NCI-H1048 (cell line): ENCODE data around the gene CEBPB.
"Not testable (repeated sequence)": the region's sequence is repeated elsewhere in the genome, so short reads cannot be mapped to it uniquely, and the experiment has no call there.

Experiments used
- DNase-seq: peaks from one replicate; lab custom pipeline; 2025; lab: John Stamatoyannopoulos, UW

CEBPB gene

DNA sequence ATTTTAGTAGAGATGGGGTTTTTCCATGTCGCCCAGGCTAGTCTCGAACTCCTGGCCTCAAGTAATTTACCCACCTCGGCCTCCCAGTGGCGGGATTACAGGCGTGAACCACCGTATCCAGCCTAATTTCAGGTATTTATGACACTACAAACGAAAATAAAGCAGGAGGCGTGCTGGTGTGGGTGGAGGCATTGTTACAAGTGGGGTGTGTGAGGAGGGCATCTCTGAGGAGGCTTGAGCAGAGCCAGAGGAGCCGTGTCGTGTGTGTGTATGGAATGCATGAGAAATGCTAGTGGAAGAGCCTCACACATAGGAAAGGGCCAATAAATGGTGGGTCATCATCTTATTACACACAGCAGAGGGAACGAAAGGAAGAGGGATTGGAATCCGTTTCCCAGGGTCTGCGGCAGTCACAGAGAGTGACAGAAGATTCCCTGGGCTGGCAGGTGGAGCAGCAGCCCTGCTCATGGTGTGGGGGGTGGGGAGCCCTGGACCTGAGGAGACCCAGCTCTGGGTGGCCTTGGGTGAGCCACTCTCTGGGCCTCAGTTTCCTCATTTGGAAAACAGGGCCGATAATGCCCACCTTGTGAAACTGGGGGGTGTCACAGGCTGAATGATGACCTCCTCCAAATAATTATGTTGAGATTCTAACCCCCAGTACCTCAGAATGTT lies 19.9 kb upstream of the CEBPB start:
- DNase-seq, result no peak

DNA sequence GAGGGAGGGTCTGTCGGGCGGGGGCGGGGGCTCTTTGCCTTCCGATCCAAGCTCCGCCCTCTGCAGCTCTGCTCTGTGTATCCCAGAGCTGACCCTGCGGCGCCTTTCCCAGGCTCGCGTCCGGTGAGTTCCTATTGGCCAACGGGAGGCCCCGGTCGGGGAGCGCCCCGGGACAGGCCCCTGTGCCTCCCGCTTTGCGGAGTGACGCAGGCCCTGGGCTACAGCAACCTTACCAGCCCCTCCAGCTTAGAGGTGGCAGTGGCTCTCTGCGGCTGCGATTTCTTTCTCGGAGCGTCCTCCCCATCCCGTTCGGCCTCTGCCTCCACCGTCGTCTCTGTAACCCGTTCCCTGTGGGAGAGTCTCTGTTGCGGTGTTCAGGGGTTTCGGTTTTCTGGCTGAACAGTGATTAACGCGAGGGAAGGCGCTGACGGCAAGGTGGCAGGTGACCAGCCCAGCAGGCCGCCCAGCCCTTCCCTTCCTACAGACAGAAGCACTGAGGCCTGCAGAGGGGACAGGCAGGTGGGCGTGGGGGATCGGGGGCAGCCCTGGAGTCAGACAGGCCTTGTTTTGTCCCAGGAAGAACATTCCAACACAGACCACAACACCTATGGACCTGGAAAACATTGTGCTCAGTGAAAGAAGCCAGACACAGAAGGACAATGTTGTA lies 18.1 kb upstream of the CEBPB start:
- no peak for DNase-seq

DNA sequence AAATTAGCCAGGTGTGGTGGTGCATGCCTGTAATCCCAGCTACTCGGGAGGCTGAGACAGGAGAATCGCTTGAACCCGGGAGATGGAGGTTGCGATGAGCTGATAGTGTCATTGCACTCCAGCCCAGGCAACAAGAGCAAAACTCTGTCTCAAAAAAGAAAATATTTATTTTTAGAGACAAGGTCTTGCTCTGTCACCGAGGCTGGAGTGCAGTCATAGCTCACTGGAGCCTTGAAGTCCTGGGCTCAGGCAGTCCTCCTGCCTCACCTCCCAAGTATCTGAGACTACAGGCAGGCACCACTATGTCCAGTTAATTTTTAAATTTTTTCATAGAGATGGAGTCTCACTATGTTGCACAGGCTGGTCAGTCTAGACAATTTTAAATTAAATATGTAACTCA lies 16.2 kb upstream of the CEBPB start:
- no peak for DNase-seq

DNA sequence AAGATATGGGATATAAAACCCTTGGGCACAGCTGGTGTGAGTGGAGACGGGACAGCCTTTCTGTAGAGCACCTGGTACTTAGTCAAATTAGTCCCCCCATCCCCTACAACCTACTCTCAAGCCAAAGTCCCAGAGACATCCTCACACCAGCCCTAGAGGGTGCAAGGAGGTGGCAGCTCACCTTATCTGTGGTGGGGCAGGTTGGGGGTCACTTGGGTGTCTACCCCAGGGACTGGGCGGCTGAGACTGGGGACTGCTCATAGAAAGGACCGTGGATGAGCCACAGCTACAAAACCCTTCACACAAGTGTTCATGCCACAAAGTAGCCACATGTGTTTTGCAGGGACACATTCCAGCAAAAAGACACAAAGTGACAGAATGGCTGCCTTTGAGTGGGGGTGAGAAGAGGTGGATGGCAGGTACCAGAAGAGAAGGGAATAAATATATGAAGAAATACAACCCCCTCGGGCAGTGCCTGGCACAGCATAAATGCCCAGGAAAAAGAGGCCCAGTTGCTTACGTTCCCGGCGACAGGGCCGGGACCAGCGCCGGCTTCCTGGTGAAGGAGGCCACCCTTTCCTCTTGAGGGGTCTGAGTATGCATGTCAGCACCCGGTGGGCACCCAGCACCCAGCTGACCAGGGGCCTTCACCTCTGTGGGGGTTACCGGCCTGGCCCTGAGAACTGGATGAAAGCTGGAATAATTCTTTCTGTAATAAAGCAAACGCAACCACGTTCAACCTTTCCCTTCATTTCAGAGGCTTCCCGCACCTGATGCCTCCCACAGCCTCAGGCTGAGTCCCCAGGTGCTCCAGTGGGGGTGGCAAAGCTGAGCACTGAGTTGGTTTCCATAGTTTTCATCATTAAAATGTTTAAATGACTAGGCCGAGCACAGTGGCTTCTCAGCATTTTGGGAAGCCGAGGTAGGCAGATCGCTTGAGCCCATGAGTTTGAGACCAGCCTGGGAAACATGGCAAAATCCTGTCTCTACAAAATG lies 14.4 kb upstream of the CEBPB start:
- no peak for DNase-seq

DNA sequence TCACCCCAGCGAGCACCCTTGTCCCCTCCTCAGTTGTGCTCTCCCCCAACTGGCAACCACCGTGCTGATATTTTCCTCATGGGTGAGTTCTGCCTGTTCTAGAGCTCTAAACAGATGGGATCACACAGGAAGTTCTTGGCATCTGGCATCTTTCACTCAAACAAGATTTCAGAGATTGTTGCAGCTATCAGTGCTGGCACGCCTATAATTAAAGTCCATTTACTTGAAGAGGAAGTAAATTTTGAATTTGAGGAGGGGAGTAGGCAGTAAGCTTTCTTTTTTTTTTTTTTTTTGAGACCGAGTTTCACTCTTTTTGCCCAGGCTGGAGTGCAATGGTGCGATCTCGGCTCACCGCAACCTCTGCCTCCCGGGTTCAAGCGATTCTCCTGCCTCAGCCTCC lies 12.0 kb upstream of the CEBPB start:
- not testable (repeated sequence) for DNase-seq

DNA sequence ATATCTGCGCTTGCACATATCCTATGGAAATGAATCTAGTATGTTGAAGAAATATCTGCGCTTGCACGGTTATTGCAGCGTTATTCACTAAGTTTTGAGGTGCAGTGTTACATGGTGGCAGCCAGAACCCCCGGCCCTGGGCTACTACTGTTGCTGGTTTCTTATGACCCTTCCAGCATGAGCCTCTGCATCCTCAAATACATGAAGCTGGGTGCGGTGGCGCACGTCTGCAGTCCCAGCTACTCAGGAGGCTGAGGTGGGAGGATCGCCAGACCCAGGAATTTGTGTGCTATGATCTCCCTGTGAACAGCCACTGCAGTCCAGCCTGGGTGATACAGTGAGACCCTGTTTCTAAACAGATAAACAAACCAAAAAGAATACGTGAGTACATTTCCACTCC lies 9.3 kb upstream of the CEBPB start:
- no peak for DNase-seq

DNA sequence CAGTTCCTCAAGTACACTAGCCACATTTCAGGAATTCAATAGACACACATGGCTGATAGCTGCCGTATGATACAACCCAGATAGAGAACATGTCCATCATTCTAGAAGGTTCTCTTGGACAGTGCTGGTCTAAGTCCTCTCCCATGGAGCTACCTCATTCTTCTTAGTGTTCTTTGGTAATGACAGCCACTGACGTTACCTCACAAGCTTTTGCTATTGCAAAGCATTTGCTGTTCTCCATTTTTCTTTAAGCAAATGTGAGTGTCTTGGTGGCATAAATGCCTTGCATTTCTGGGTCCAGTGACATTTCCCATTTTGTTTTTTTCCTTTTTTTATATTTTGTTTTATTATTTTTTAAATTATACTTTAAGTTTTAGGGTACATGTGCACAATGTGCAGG lies 8.3 kb upstream of the CEBPB start:
- no peak for DNase-seq

DNA sequence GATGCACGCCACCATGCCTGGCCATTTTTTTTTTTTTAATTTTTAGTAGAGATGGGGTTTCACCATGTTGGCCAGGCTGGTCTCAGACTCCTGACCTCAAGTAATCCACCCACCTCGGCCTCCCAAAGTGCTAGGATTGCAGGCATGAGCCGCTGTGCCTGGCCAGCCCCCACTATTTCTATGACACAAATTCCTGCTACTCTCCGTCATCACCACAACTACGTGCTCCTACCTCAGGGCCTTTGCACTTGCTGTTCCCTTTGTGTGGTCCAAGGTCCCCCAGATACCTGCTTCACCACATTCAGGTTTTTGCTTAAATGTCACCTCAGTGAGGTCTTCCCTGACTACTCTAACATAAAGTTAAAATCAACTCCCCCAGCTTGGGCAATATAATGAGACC lies 5.2 kb upstream of the CEBPB start:
- no peak for DNase-seq

DNA sequence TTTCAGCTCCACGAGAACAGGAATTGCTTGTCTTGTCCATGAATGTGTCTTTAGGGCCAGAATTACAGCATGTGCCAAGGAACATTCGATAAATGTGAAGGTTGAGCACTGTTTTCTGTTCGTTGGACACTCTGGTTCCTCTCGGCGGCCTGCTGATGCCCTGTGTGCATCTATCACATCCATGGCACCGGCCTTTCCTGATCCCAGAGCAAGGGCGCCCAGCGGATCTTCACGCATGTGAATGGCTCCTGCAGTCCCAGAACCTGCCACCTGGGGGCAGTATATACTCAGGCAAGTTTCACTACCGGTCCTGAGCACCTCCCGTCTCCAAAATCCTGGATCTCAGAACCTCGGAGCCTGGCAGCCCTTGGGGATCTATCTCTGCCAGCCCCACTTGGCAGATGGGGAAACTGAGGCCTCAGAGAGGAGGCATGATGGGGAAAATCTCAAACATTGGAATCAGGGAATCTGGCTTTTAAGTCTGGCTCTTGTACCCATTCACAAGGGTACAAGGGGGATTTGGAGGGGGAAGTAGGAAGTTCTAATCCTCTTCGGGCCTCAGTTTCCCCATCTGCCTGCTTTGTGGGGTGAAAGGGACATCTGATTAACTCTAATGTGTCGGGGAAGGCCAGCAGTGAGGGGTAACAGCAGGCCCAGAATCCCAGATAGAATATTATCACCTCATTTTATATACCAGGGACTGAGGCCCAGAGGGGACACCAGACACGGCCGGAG lies 4.3 kb upstream of the CEBPB start:
- DNase-seq, result peak; percentile 69

DNA sequence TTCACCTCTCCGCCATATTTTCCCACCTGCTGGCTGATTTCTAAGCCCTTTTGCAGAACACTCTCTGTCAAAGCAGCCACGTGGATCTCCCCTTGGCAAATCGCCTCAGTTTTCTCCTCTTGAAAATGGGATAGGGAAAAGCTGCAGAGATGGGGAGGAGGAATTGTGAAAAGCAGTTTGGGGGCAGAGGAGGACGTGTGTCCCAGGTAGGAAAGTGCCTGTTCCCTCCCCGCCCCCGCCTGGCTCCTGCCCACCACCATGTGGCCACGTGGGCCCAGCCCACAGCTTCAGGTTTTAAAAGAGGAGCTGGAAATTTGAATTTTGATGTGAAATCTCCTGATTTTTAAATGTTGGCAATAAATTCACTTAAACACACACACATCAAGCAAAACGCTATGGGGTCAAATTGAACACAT lies 3.6 kb upstream of the CEBPB start:
- no peak for DNase-seq

DNA sequence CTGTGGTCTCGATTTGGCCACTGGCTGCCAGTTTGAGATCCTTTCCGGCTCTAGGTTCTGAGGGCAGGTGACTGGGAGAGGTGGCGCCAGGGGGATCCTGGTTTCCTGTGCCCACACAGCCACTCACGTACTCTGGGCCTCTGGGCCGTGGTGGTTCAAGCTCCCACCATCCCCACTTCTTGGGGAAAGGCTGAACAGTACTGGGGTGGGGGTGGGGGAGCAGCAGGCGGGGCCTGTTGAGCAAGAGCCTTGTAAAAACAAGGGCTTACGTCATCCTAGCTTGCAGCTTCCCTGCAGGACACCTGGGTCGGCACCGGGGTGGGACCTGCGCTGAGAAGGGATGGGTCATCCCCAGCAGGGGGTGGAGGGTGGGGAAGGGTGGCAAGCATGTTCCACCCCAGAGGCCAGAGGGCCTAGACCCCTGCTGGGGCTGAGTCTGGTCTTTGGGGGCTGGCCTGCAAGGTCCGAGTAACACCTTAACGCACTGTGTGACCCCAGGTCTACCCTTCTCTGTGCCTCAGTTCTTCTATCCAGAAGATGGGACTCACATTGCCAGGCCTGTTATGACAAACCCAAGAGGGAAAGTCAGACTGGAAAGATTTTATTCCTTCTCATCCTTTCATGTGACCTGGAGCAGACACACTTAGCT lies 3.1 kb upstream of the CEBPB start:
- no peak for DNase-seq

DNA sequence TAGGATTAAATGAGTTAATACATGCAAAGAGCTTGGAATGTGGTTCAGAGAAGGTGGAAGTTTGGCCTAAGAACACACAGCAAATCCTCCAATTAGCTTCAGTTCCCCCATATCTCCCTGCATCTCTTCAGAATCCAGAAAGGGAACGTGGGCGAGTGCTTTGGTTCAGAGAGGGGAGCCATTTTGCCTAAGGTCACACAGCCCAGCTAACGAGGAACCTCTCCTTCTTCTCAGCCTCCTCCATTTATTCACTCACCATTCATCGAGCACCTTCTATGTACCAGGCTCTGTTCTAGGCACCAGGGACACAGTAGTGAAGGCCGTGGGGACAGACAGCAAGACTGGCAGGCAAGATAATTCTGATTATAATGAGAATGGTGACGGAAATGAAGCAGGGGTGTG lies 2.3 kb upstream of the CEBPB start:
- no peak for DNase-seq

DNA sequence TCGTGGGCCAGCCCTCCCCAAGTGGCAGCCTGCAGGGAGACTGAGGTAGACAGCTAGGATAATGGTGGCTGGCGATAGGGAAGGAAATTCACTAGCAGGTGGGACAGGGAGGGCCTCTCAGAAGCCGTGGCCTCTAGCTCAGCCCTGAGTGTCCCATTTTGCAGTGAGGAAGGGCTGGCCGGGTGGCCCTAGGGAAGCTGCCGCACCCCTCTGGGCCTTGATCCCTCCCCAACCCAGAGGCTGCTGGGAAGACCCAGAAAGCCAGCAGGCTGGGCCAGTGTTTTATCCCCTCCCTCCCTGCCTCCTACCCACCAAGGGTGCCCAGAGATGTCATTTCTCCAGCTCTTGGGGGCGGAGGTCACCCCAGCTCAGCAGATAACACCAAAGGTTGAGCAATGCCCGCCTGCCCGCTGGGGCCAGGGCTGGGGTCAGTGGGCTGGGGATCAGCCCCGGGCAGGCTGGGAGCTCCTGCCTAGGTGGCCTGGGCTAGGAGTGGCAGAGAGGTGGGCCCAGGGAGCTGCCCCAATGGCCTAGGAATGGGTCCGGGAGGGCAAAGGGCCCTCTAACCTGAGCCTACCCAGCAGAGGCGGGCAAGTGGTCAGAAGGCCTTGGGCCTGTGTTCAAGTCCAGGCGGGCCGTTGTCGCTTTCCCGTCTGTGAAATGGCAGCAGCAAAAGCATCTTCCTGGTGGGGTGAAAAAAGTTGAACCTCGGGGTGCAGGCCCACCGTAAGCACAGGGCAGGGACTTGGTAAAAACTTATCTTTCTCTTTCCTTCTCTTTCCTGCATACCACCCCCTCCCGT lies 1.6 kb upstream of the CEBPB start:
- DNase-seq, result no peak

DNA sequence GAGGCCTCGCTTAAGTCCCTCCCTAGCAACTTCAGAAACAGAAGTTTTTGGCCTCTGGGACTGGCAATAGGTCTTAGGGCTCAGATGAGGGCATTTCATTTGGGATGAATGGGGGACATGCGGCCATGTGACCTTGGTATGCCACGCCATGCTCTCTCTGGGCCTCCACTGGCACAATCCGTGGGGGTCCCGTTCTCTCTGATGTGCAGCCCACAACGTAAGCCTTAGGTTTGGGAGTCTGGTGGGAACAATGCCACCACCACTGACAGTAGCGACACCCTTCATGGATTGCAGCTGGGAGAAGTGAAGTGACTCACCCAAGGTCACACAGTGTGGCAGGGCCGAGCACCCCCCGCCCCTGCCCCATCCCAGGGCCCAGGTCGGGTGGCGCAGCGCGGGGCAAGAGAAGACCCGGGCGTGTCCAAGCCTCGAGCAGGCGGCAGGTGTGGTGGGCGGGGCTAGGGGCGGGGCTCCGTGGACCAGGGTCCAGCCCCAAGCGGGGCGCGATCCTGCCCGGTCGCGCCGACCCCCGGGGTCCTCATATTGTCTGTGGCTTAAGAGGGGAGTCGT lies 864 bp upstream of the CEBPB start:
- DNase-seq, result no peak

DNA sequence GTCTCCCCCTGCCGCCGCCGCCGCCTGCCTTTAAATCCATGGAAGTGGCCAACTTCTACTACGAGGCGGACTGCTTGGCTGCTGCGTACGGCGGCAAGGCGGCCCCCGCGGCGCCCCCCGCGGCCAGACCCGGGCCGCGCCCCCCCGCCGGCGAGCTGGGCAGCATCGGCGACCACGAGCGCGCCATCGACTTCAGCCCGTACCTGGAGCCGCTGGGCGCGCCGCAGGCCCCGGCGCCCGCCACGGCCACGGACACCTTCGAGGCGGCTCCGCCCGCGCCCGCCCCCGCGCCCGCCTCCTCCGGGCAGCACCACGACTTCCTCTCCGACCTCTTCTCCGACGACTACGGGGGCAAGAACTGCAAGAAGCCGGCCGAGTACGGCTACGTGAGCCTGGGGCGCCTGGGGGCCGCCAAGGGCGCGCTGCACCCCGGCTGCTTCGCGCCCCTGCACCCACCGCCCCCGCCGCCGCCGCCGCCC lies 474 bp downstream of the CEBPB start:
- DNase-seq, result no peak

DNA sequence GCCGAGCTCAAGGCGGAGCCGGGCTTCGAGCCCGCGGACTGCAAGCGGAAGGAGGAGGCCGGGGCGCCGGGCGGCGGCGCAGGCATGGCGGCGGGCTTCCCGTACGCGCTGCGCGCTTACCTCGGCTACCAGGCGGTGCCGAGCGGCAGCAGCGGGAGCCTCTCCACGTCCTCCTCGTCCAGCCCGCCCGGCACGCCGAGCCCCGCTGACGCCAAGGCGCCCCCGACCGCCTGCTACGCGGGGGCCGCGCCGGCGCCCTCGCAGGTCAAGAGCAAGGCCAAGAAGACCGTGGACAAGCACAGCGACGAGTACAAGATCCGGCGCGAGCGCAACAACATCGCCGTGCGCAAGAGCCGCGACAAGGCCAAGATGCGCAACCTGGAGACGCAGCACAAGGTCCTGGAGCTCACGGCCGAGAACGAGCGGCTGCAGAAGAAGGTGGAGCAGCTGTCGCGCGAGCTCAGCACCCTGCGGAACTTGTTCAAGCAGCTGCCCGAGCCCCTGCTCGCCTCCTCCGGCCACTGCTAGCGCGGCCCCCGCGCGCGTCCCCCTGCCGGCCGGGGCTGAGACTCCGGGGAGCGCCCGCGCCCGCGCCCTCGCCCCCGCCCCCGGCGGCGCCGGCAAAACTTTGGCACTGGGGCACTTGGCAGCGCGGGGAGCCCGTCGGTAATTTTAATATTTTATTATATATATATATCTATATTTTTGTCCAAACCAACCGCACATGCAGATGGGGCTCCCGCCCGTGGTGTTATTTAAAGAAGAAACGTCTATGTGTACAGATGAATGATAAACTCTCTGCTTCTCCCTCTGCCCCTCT lies 1.1 kb downstream of the CEBPB start:
- no peak for DNase-seq

DNA sequence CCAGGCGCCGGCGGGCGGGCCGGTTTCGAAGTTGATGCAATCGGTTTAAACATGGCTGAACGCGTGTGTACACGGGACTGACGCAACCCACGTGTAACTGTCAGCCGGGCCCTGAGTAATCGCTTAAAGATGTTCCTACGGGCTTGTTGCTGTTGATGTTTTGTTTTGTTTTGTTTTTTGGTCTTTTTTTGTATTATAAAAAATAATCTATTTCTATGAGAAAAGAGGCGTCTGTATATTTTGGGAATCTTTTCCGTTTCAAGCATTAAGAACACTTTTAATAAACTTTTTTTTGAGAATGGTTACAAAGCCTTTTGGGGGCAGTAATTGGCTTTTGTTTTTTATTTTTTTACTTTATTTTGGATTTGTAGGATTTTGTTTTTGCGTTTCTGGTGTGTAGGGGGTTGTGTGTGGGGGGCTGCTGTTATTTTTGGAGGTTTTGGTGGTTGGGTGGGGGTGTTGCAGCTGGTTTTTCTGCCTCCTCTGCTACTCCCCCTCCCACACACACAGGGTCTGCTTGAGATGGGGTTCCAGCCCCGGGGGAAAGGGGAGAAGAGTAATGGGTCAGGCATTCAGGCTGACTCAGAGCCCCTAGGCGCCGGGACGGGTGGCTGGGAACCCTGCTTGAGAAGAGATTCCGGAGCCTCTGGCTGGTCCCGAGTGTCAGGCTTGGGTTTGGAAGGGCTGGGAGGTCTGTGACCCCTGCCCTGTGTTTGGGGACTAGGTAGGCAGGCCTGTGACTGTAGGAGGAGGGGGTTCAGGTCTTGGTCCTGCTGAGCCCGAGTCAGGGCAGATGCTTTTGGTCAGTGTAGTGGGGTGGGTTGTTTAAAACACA lies 2.0 kb downstream of the CEBPB start:
- DNase-seq, result peak; percentile 47

DNA sequence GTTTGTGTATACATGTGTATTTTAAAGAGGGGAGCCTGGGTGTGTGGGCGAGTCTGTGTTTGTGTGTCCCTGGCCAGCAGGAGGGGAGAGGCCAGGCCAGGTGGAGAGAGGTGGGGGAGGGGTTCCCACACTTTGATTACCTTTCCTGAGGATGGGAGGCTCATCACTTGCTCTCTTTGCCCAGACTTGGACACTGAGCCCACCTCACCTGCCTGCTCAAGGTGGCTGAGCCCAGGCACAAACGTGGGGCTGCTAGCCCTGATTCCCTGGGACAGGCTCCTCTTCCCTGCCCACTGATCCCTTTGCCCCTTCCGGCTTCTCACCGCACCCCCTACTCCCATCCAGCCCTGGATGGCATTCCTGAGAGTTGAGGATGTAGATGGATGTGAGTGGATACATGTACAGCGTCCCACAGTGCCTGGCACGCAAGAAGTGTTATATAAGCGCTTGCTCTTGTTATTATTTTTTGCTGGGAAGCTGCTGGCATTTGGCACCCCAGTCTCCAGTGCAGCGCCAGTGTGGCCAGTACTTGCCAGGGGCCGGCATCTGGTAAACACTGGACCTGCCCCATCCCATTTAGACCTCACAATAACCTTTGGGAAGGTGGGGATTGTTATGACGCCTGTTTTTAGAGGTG lies 2.7 kb downstream of the CEBPB start:
- DNase-seq, result no peak
